ENCODE data around the gene GSTP1.
A peak's percentile ranks its signal among the peaks of the same experiment; 100 is the strongest.

The GSTP1 gene

GRCh38 chr11:67611704-67612587 lies 28.3 kb downstream of the GSTP1 start:
- DNase-seq (ENCODE audit: low spot score): no peak
- TF ChIP-seq CTCF (conservative IDR thresholded peaks at IDR 0.05; ENCODE audit: low read depth): no peak
- peak overlapping the region; percentile 72 for H3K27ac ChIP-seq
- ChIA-PET POLR2A (ENCODE audit: low non-redundant PET) (no interaction called here), CTCF (interaction anchor here (0.8 to 1.7 kb wide), 2 partner anchors 17 kb away, joined by 3 to 5 read pairs; partner anchors contain the start of gene NUDT8)

- DNase-seq (ENCODE audit: low spot score): no peak
- H3K27ac ChIP-seq: peak overlapping the region; percentile 72
- ChIA-PET CTCF (interaction anchor here (0.7 to 1.7 kb wide), 4 partner anchors 16 to 79 kb away, joined by 3 to 5 read pairs (median 3); partner anchors contain the start of gene NUDT8), POLR2A (ENCODE audit: low non-redundant PET) (no interaction called here)
- TF ChIP-seq CTCF (conservative IDR thresholded peaks at IDR 0.05; ENCODE audit: low read depth): no peak
These were observed 29.1 kb downstream of the GSTP1 start for GRCh38 chr11:67612751-67613150.

- CTCF ChIA-PET: interaction anchor here (0.6 to 1.7 kb wide), 8 partner anchors 12 to 1830 kb away, joined by 3 to 15 read pairs (median 3); partner anchors contain the start of gene NUDT8
- POLR2A ChIA-PET (ENCODE audit: low non-redundant PET): no interaction called here
These were observed 29.8 kb downstream of the GSTP1 start for GRCh38 chr11:67613313-67613959.

GRCh38 chr11:67613960-67614715 lies 30.5 kb downstream of the GSTP1 start:
- peak; percentile 71 for TF ChIP-seq CTCF (conservative IDR thresholded peaks at IDR 0.05; ENCODE audit: low read depth)
- ChIA-PET CTCF (interaction anchor here (0.6 to 1.7 kb wide), 11 partner anchors 9 to 1831 kb away, joined by 3 to 15 read pairs (median 3); partner anchors contain the start of gene NUDT8), POLR2A (ENCODE audit: low non-redundant PET) (no interaction called here)
- DNase-seq (ENCODE audit: low spot score): peak; percentile 40
- H3K27ac ChIP-seq: peak overlapping the region; percentile 72

More at GRCh38 chr11:67613313-67613959, 29.8 kb downstream of the GSTP1 start:
- DNase-seq (ENCODE audit: low spot score): no peak
- H3K27ac ChIP-seq: peak overlapping the region; percentile 72
- no peak for TF ChIP-seq CTCF (conservative IDR thresholded peaks at IDR 0.05; ENCODE audit: low read depth)

- TF ChIP-seq CTCF (conservative IDR thresholded peaks at IDR 0.05; ENCODE audit: low read depth): peak; percentile 45
- peak; percentile 33 for DNase-seq (ENCODE audit: low spot score)
- peak overlapping the region; percentile 72 for H3K27ac ChIP-seq
These were observed 31.4 kb downstream of the GSTP1 start for GRCh38 chr11:67614730-67615714.

More at GRCh38 chr11:67614730-67615714, 31.4 kb downstream of the GSTP1 start:
- POLR2A ChIA-PET (ENCODE audit: low non-redundant PET): no interaction called here
- CTCF ChIA-PET: interaction anchor here (0.6 to 1.7 kb wide), 11 partner anchors 9 to 444 kb away, joined by 3 to 15 read pairs (median 3); partner anchors contain the start of gene NUDT8
